Measurements from ENCODE around the gene PDGFD.
"Not testable (repeated sequence)": the region's sequence is repeated elsewhere in the genome, so short reads cannot be mapped to it uniquely, and the experiment has no call there.

PDGFD gene

DNA sequence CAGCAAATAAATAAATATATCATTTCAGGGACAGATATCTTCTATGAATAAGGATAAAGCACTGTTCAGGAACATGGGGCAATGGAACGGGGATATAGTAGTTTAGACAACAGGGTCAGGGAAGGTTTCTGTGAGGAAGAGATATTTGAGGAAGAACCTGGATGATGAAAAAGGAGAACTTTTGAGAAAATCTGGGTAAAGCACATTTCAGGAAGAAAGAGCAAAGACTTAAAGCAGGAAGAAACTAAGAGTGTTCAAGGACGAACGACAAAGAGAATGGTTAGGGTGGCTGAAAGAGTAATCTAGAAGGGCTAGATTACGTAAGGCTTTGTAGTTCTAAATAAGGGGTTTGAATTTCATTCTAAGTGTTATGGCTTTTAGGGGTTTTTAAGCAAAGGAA is 114.8 kb downstream of the PDGFD start:
- Histone ChIP-seq H3K79me2 (ENCODE audit: insufficient read depth, low read length) (no peaks in the 10 kb centered on the region), H3K36me3 (ENCODE audit: insufficient read depth, low read length) (no peaks in the 10 kb centered on the region), H3K27ac (ENCODE audit: low read length) (no peak overlapping the region), H3K4me1 (ENCODE audit: insufficient read depth, low read length) (no peaks in the 10 kb centered on the region), H2AFZ (ENCODE audit: low read depth, low read length) (no peak overlapping the region), H3K27me3 (ENCODE audit: insufficient read depth, low read length, poor library complexity) (no peaks in the 10 kb centered on the region), H3K4me3 (ENCODE audit: low read depth in 1 of 2, low read length in 2 of 2) (no peak overlapping the region), H3K9ac (ENCODE audit: low read depth, low read length) (no peak overlapping the region), H4K20me1 (ENCODE audit: insufficient read depth, low read length) (no peaks in the 10 kb centered on the region), H3K9me3 (ENCODE audit: insufficient read depth, low read length, severe bottlenecking) (no peaks in the 10 kb centered on the region), H3K4me2 (ENCODE audit: insufficient read depth, low read length) (no peak overlapping the region)
- TF ChIP-seq EZH2 (IDR thresholded peaks at IDR 0.05; ENCODE audit: borderline replicate concordance, low read depth, low read length, severe bottlenecking) (no peak), CTCF (IDR thresholded peaks at IDR 0.05; ENCODE audit: borderline replicate concordance, extremely low read depth, low read length, poor library complexity, severe bottlenecking) (no peak)
- DNase-seq (no peak), ATAC-seq (ENCODE audit: insufficient read depth, low read depth) (no peak)

- not testable (repeated sequence) for H3K79me2 ChIP-seq (ENCODE audit: insufficient read depth, low read length); H3K27me3 ChIP-seq (ENCODE audit: insufficient read depth, low read length, poor library complexity)
Observed at GRCh38 chr11:104046858-104047257, 117.1 kb downstream of the PDGFD start.

DNA sequence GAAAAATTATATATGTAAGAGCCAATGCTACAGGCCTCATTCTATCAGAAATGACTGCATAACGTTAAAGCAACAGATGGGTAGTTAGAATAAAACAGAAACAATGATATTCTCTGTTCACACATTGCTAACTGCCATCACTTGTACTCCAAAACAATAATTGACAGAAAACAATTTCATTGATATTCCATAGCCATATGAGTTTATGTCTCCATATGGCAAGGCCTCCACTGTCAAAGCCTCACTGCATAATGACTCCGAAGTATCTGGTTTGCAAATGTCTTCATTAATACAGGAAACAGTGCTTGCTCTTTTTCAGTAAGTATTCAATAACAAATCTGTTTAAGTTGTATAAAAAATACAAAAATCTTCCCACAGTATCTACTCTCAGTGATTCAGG is 117.6 kb downstream of the PDGFD start:
- TF ChIP-seq CTCF (IDR thresholded peaks at IDR 0.05; ENCODE audit: borderline replicate concordance, extremely low read depth, low read length, poor library complexity, severe bottlenecking) (no peak), EZH2 (IDR thresholded peaks at IDR 0.05; ENCODE audit: borderline replicate concordance, low read depth, low read length, severe bottlenecking) (no peak)
- no peak overlapping the region for H3K9ac ChIP-seq (ENCODE audit: low read depth, low read length)
- ATAC-seq (ENCODE audit: insufficient read depth, low read depth) (no peak), DNase-seq (no peak)
- H3K9me3 ChIP-seq (ENCODE audit: insufficient read depth, low read length, severe bottlenecking), result no peaks in the 10 kb centered on the region
- H3K27me3 ChIP-seq (ENCODE audit: insufficient read depth, low read length, poor library complexity), result no peaks in the 10 kb centered on the region
- no peak overlapping the region for H2AFZ ChIP-seq (ENCODE audit: low read depth, low read length)
- no peaks in the 10 kb centered on the region for H3K4me1 ChIP-seq (ENCODE audit: insufficient read depth, low read length)
- H3K79me2 ChIP-seq (ENCODE audit: insufficient read depth, low read length), result no peaks in the 10 kb centered on the region
- H4K20me1 ChIP-seq (ENCODE audit: insufficient read depth, low read length), result no peaks in the 10 kb centered on the region
- H3K27ac ChIP-seq (ENCODE audit: low read length), result no peak overlapping the region
- H3K4me2 ChIP-seq (ENCODE audit: insufficient read depth, low read length), result no peak overlapping the region
- H3K36me3 ChIP-seq (ENCODE audit: insufficient read depth, low read length), result no peaks in the 10 kb centered on the region
- no peak overlapping the region for H3K4me3 ChIP-seq (ENCODE audit: low read depth in 1 of 2, low read length in 2 of 2)

More at GRCh38 chr11:104046858-104047257, 117.1 kb downstream of the PDGFD start:
- ATAC-seq (ENCODE audit: insufficient read depth, low read depth); H3K36me3 ChIP-seq (ENCODE audit: insufficient read depth, low read length); H4K20me1 ChIP-seq (ENCODE audit: insufficient read depth, low read length); DNase-seq; H2AFZ ChIP-seq (ENCODE audit: low read depth, low read length); H3K9me3 ChIP-seq (ENCODE audit: insufficient read depth, low read length, severe bottlenecking); H3K9ac ChIP-seq (ENCODE audit: low read depth, low read length); H3K4me1 ChIP-seq (ENCODE audit: insufficient read depth, low read length); H3K4me2 ChIP-seq (ENCODE audit: insufficient read depth, low read length); H3K4me3 ChIP-seq (ENCODE audit: low read depth in 1 of 2, low read length in 2 of 2); H3K27ac ChIP-seq (ENCODE audit: low read length): not testable (repeated sequence)

DNA sequence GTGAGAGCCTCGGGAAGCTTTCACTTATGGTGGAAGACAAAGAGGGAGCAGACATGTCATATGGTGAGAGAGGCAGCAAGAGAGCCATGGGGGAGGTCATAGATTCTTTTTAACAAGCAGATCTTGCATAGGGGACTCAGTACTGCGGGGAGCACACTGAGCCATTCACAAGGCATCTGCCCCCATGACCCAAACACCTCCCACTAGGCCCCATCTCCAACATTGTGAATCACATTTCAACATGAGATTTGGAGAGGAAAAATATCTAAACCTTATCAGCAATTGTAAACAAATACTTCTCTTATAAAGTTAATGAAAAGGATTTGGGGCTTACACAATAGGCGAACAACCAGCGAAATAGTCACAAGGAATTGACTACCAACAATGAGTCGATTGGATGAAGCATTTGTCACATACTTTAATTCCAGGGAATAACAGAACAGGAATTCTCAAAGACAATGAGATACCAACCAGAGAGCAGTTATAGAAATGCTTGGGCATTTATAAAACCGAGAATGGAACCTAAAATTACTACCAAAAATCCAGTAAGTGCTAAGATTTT is 120.2 kb downstream of the PDGFD start:
- no peaks in the 10 kb centered on the region for H3K36me3 ChIP-seq (ENCODE audit: insufficient read depth, low read length)
- H4K20me1 ChIP-seq (ENCODE audit: insufficient read depth, low read length), result no peaks in the 10 kb centered on the region
- H2AFZ ChIP-seq (ENCODE audit: low read depth, low read length), result no peak overlapping the region
- H3K4me1 ChIP-seq (ENCODE audit: insufficient read depth, low read length), result no peaks in the 10 kb centered on the region
- H3K27me3 ChIP-seq (ENCODE audit: insufficient read depth, low read length, poor library complexity), result no peaks in the 10 kb centered on the region
- no peaks in the 10 kb centered on the region for H3K79me2 ChIP-seq (ENCODE audit: insufficient read depth, low read length)
- no peak overlapping the region for H3K4me3 ChIP-seq (ENCODE audit: low read depth in 1 of 2, low read length in 2 of 2)
- H3K9me3 ChIP-seq (ENCODE audit: insufficient read depth, low read length, severe bottlenecking), result no peaks in the 10 kb centered on the region
- TF ChIP-seq EZH2 (IDR thresholded peaks at IDR 0.05; ENCODE audit: borderline replicate concordance, low read depth, low read length, severe bottlenecking) (no peak), CTCF (IDR thresholded peaks at IDR 0.05; ENCODE audit: borderline replicate concordance, extremely low read depth, low read length, poor library complexity, severe bottlenecking) (no peak)
- no peak overlapping the region for H3K4me2 ChIP-seq (ENCODE audit: insufficient read depth, low read length)
- DNase-seq, result no peak
- H3K9ac ChIP-seq (ENCODE audit: low read depth, low read length), result no peak overlapping the region
- ATAC-seq (ENCODE audit: insufficient read depth, low read depth), result no peak
- no peak overlapping the region for H3K27ac ChIP-seq (ENCODE audit: low read length)
